Inflammatory macrophage treated with lipopolysaccharide for 1 hour (primary cell): ENCODE data around the gene FLNC.
A peak's percentile ranks its signal among the peaks of the same experiment; 100 is the strongest.

Experiments used
- DNase-seq, 2 donors: peaks; one replicate each; pipeline ENCODE4 v3.0.0-alpha.2; 2020 to 2022

Gene FLNC

GRCh38 chr7:128830231-128831177, at the start of gene FLNC:
Gene FLNC, plus strand, starts transcription at chr7:128830406. Its CDS starts 232 bp downstream, at chr7:128830638.
- DNase-seq: peak in 1 of 2 donors; percentile 14

- DNase-seq: no peak
Measured at GRCh38 chr7:128781126-128781525, 49.1 kb upstream of the FLNC start.

GRCh38 chr7:128781851-128782250, 48.4 kb upstream of the FLNC start:
- no peak for DNase-seq

- DNase-seq: no peak
Measured at GRCh38 chr7:128783143-128783861, 46.9 kb upstream of the FLNC start.

GRCh38 chr7:128785738-128786137, 44.5 kb upstream of the FLNC start:
- no peak for DNase-seq

GRCh38 chr7:128788446-128789412, 41.5 kb upstream of the FLNC start:
- DNase-seq: no peak

- no peak for DNase-seq
Measured at GRCh38 chr7:128790315-128791041, 39.7 kb upstream of the FLNC start.

- peak; percentile 18 to 49 for DNase-seq
Measured at GRCh38 chr7:128791121-128791971, 38.9 kb upstream of the FLNC start, which contains the start of gene CCDC136. Gene CCDC136, plus strand, starts transcription at chr7:128791968. Its CDS starts 444 bp downstream, at chr7:128792412.

- no peak for DNase-seq
Measured at GRCh38 chr7:128791972-128792327, 38.3 kb upstream of the FLNC start.

GRCh38 chr7:128792471-128793180, 37.6 kb upstream of the FLNC start:
- no peak for DNase-seq

- no peak for DNase-seq
Measured at GRCh38 chr7:128793181-128793547, 37.0 kb upstream of the FLNC start.

- no peak for DNase-seq
Measured at GRCh38 chr7:128794020-128794419, 36.2 kb upstream of the FLNC start.

GRCh38 chr7:128794436-128794835, 35.8 kb upstream of the FLNC start:
- DNase-seq: no peak

GRCh38 chr7:128795129-128795528, 35.1 kb upstream of the FLNC start:
- DNase-seq: no peak

GRCh38 chr7:128796327-128796726, 33.9 kb upstream of the FLNC start:
- DNase-seq: no peak

- DNase-seq: peak in 1 of 2 donors; percentile 17
Measured at GRCh38 chr7:128799451-128799850, 30.8 kb upstream of the FLNC start.

GRCh38 chr7:128800567-128800966, 29.6 kb upstream of the FLNC start:
- no peak for DNase-seq

GRCh38 chr7:128801003-128801402, 29.2 kb upstream of the FLNC start:
- no peak for DNase-seq

GRCh38 chr7:128801667-128802418, 28.4 kb upstream of the FLNC start:
- DNase-seq: no peak

GRCh38 chr7:128804484-128804883, 25.7 kb upstream of the FLNC start:
- no peak for DNase-seq
